GM12873 (cell line): Measurements from ENCODE around the gene EPB41L3.

ENCODE experiments used
- TF ChIP-seq, protein P1 (sequence below): IDR thresholded peaks from 2 replicates; pipeline ENCODE4 v1.5.1; 2012; ENCODE audit warnings: low read depth, mild to moderate bottlenecking, moderate library complexity, low read length, control low read depth; ENCODE audit not compliant: insufficient read depth; ENCODE audit errors: missing control alignments

The EPB41L3 gene

DNA sequence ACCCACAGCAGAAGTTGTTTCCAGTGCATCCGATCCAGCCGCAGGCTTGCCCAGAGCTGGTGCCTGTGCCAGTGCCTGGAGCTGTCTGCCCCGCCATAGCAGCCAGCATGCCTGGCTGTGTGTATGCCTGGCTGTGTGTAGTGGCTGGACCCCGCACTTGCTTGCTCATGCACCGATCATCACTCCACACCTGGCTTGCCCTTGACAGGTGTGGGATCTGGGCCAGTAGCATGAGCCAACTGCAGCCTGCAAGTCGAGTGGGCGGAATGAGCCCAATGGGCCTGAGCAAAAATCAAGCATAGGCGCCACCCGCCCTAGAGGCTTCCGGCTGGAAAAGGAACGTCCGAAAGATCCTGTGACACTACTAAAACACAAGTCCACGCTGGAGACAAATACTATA, 74.5 kb downstream of the EPB41L3 start:
- TF ChIP-seq, protein P1, sequence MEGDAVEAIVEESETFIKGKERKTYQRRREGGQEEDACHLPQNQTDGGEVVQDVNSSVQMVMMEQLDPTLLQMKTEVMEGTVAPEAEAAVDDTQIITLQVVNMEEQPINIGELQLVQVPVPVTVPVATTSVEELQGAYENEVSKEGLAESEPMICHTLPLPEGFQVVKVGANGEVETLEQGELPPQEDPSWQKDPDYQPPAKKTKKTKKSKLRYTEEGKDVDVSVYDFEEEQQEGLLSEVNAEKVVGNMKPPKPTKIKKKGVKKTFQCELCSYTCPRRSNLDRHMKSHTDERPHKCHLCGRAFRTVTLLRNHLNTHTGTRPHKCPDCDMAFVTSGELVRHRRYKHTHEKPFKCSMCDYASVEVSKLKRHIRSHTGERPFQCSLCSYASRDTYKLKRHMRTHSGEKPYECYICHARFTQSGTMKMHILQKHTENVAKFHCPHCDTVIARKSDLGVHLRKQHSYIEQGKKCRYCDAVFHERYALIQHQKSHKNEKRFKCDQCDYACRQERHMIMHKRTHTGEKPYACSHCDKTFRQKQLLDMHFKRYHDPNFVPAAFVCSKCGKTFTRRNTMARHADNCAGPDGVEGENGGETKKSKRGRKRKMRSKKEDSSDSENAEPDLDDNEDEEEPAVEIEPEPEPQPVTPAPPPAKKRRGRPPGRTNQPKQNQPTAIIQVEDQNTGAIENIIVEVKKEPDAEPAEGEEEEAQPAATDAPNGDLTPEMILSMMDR, result no peak

DNA sequence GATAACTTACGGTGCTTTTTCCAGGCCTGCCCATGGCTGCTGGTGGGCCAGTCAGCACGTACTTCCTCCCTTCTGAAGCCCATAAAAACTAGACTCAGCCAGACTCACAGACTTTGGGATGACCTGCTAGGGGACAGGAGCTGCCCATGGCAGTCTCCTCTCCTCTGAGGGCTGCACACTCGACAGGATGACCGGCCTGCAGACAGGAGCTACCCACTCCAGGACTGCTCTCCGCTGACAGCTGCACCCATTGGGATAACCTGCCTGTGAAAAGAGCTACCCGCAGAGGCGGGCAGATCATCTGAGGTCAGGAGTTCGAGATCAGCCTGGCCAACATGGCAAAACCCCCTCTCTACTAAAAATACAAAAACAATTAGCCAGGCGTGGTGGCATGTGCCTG, 75.4 kb downstream of the EPB41L3 start:
- TF ChIP-seq, protein P1, result no peak

DNA sequence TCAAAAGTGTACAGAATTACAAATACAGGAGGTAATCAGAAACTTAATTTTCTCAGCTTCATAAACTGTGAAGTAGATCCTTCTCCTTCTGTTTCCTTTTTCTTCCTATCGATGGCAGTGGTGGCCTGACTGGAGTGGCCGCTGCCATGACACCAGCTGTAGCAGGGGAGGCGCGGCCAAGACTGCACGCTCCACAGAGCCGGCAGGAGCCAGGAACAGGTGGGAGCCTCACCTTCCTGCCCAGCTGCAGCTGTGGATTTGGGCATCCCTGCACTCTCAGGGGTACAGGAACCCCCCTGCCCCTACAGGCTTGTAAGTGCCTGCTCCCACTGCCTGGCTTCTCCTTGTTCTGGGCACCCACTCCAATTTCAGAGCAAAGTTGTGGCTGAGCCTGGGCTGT, 76.1 kb downstream of the EPB41L3 start:
- TF ChIP-seq, protein P1, result no peak

DNA sequence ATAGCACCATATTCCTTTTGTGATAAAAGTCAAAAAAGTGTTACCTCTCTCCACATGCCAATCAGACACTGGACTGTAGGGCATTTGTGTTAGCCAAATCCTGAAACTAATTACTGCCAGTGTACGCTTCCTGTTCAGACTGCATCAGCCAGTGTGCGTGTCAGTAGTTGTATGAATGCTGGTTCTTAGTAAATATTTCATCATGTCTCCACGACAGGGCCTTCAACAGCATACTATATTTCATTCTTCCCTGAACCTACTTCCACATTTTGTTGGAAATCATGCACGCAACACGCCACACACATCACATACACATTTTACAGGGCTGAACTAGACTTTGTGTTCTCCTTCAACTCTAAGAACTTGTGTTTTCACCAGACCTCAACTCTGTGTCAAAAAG, 77.5 kb downstream of the EPB41L3 start:
- TF ChIP-seq, protein P1, result no peak

DNA sequence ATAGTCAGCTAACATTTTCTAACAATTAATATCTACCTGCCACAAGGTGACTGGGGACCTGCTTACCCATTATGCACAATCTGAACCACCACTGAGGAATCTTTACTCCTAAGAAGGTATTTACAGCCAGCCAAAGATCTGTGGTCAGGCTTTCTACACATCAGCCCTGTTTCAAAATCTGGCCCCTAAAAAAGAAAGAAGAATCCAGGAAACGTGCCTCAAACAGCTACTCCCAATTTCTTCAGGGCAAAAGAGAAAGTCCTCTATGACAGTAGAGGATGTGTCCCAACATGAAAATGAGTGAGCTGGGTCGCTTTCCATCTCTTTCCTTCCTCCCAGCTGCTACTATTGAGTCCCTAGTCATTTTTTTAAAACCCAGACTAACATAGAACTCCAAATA, 79.5 kb downstream of the EPB41L3 start:
- TF ChIP-seq, protein P1, result no peak

DNA sequence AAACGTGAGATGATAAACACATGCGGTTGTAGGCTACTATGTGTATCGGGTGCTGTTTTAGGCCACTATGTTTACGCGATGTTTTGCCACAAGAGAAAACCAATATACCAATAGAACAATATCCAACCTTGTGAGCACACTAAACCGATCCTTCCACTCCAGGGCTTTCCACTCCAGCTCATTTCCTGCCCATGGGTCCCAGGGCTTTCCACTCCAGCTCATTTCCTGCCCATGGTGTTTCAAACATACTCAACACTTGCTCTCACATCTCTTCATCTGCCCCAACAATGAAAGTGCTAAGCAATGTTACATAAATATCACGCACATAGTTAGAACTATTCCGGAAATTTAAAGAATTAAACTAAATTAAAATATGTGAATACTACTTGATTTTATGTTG, 80.0 kb downstream of the EPB41L3 start:
- TF ChIP-seq, protein P1, result no peak

DNA sequence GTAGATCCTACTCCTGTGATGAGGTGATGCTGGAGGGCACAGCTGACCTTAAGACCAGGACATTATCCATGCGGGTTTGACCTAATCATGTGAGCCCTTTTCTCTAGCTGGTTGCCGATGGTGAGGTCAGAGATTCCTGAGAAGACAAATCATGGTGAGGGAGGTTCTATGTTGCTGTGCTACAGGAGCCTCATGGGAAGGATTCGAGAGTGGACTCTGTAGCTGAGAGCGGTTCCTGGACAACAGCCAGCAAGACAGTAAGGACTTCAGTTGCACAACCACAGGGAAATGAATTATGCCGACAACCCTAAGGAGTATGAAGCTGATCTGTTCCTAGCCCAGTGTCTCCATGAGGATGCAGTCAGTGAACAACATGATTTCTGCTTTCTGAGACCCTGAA, 80.4 kb downstream of the EPB41L3 start:
- TF ChIP-seq, protein P1, result no peak
